Activated CD8-positive, alpha-beta memory T cell treated with anti-CD3 and anti-CD28 coated beads for 24 hours (primary cell): ENCODE results near the gene PRRX1.

Experiments
- DNase-seq: peaks from one replicate; pipeline ENCODE4 v3.0.0-alpha.2; 2020

Gene PRRX1

DNA sequence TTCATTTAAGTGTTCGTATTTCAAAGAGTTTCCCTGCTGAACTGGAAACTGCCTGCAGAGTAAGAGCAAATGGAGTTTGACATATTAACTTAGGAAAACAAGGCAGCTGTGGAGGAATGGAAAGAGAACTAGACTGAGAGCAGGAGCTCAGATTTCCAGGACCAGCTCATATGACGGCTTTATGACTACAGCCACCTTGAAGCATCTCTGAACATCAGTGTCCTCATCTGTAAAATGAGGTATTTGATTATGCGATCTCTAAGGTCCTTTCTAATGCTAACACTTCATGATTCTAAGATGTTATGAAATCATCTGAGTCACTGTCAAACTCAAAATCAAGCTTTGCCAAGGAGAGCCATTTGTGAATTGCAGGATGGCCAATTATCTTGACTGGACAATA is 112.3 kb downstream of the PRRX1 start:
- DNase-seq: no peak

DNA sequence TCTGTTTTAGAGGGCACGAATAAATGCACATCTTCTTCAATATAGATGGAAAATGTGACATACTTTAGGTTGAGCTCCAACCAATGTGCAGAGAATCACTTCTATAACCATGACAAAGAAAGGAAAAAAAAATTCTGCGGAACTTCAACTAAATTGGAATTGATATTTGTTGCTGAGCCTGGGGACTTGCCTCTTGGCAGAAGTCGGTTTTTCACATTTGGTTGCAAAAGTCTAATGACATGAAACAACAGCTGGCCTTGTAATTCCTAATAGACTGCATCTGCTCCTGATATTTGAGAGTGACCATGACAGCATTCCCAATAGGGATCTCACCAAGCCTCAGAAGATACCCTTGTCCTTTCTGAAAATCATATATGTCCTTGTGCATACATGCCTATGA is 112.8 kb downstream of the PRRX1 start:
- no peak for DNase-seq
